Pulmonary artery endothelial cell (primary cell): ENCODE results near the gene MAN1B1. TPM values are rescaled to one million over a fixed set of nuclear protein-coding genes. Genes with fewer than 3 reads are reported as not detected.
A peak's percentile ranks its signal among the peaks of the same experiment; 100 is the strongest.

Experiments
- DNase-seq: peaks from one replicate; pipeline ENCODE4 v3.0.0-alpha.2; 2011; ENCODE audit warnings: low read depth, low spot score
- total RNA-seq: library from RNA; depleted of rRNA; stranded (reverse); fragments of >200 nt; gene quantifications from 2 replicates; pipeline ENCODE4 v1.2.3, GENCODE V29; 2014

MAN1B1 gene
- total RNA-seq, 1 donor from 2014 or later = 76.7 TPM

GRCh38 chr9:137068539-137069507 lies 18.0 kb upstream of the MAN1B1 start:
- DNase-seq = no peak

GRCh38 chr9:137069508-137070091 lies 17.2 kb upstream of the MAN1B1 start:
- DNase-seq = no peak

- DNase-seq = peak; percentile 44
Observed at GRCh38 chr9:137070201-137070905, 16.4 kb upstream of the MAN1B1 start, which contains the start of gene SAPCD2. TSS of gene SAPCD2 (minus strand) at chr9:137070557. CDS start at chr9:137070460, 97 bp downstream.

GRCh38 chr9:137070906-137071275 lies 15.9 kb upstream of the MAN1B1 start:
- DNase-seq = no peak

DNA sequence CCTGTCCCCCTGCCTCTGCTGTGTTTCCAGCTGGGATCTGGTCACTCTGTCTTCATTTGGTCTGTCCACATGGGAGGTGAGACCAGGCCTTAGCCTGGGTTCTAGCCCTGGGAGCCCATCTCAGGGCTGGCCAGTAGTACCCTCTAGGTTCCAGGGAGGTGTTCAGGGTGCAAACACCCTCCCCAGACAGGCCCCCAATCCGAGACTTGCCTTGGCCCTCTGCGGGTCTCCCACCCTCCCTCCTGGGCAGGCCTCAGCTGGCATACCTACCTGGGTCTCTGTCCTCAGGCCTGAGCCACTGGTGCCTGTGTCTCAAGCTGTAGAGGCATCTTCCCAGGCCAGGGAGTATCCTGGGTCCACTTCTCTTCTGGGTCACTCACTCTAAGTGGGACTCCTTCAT lies 15.5 kb upstream of the MAN1B1 start:
- no peak for DNase-seq

GRCh38 chr9:137073992-137074399 lies 12.8 kb upstream of the MAN1B1 start:
- DNase-seq = no peak

GRCh38 chr9:137074657-137075274 lies 12.0 kb upstream of the MAN1B1 start:
- no peak for DNase-seq

DNA sequence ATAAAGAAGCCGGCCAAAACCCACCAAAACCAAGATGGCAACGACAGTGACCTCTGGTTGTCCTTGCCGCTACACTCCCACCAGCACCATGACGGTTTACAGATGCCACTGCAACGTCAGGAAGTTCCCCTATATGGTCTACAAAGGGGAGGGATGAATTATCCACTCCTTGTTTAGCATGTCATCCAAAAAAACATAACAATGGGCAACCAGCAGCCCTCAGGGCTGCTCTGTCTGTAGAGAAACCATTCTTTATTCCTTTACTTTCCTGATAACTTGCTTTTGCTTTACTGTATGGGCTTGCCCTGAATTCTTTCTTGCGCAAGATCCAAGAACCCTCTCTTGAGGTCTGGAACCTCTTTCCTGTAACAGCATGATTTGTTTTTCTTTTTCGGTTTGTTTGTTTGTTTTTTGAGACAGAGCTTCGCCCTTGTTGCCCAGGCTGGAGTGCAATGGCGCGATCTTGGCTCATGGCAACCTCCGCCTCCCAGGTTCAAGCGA lies 11.5 kb upstream of the MAN1B1 start:
- DNase-seq = no peak

- DNase-seq = no peak
Observed at GRCh38 chr9:137076636-137077009, 10.2 kb upstream of the MAN1B1 start.

- no peak for DNase-seq
Observed at GRCh38 chr9:137077010-137077747, 9.6 kb upstream of the MAN1B1 start, which contains the start of gene UAP1L1. TSS of gene UAP1L1 (plus strand) at chr9:137077517. CDS start at chr9:137077533, 16 bp downstream.

DNA sequence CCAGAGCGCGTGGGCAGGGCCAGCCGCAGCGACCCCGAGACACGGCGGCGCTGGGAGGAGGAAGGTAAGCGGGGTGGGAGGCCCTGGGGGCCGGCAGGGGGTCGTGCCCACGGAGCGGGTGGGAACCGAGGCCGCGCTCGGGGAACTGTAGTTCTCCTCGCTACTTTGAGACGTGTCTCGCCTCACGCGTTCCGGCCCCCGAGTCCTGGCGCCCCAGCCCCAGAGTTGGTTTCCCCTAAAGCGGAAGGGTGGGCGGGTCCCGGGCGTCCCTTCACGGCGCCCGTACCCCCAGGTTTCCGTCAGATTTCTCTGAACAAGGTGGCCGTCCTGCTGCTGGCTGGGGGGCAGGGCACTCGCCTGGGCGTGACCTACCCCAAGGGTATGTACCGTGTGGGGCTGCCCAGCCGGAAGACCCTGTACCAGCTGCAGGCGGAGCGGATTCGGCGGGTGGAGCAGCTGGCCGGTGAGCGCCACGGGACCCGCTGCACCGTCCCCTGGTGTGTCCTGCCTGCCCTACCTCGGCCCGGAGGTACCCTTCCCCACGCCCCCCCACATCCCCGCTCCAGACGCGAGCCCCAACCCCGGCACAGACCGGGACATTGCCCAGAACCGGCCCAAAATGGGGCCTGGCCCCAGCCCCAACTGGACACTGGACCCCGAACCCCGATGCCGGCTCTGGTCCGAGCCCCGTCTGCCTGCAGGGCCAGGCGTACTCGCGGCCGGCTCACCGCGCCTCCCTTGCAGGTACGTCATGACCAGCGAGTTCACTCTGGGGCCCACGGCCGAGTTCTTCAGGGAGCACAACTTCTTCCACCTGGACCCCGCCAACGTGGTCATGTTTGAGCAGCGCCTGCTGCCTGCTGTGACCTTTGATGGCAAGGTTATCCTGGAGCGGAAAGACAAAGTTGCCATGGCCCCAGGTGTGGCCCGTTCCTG lies 8.8 kb upstream of the MAN1B1 start:
- DNase-seq = no peak

GRCh38 chr9:137078701-137079400 lies 7.9 kb upstream of the MAN1B1 start:
- no peak for DNase-seq

DNA sequence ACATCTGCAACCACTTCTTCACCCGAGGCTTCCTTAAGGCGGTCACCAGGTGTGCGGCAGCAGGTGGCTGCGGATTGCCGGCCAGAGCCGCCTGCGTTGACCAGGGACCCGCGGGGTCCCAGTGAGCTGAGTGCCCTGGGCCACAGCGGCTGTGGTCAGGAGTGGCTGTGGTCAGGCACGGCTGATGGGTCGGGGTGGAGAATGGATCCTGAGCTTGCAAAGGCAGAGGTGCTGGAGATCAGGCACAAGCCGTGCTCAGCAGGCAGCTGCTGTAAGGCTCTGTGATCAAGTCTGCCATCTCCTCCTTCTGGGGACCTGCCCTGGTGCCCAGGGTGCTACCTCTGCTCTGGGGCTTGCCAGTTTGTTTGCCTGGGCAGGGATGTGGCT lies 7.4 kb upstream of the MAN1B1 start:
- no peak for DNase-seq

DNA sequence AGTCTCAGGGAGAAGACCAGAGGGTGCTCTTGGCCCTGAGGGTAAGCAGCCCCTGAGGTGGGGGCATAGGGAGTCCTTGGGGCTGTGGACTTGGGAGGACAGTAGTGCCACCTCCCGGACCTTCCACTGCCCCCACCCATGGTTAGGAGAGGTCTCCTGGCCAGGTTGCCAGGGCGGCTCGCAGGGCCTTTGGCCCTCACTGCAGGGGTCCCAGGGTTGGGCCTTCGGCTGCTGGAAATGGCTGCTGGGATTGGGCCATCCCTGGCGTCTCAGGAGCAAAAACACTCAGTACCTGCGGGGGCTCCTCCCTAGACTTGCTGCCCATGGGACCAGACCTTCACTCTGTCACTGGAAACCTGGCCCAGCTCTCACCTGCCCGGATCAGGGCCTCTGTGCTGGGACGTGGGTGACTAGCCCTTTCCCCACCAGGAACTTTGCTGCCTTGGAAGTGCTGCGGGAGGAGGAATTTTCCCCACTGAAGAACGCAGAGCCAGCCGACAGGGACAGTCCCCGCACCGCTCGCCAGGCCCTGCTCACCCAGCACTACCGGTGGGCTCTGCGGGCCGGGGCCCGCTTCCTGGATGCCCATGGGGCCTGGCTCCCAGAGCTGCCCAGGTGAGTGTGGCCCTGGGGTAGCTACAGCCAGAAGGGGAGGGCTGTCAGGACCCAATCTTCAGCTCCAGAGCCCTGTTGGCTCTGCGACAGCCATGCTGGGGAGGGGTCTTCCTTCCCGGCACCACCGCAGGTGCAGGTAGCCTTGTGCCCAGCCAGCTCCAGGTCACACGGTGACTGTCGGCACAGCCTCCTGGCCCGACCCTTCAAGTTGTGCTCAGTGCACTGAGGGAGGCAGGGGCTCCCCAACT lies 6.3 kb upstream of the MAN1B1 start:
- DNase-seq = no peak

DNA sequence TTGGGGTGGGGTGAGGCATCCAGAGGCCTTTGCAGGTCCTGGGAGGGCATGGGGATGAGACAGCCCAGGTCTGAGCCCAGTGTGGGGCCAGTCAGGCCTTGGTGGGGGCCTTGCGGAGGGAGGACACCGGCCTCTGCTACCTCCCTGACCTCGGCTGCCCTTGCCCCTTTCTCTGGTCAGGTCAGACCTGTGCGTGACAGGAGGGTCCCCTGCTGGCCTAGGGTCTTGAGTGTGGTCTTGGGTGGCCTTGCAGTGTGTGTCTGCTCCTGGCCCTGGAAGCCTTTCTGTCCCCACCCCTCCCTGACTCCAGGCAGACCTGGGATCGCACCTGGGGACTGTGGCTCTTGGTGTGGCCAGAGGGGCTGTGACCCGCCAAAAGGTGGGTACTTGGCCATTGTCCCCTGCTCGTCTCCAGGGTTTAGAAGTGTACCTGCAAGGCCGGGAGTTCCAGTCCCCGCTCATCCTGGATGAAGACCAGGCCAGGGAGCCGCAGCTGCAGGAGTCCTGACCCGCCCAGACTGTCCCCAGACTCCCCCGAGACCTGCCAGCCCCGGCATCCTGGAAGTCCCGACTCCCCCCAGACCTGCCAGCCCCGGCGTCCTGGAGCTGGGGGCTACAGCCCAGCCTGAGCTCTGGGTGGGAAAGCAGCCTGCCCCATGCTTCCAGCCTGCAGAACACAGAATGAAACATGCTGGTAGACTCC lies 4.4 kb upstream of the MAN1B1 start:
- DNase-seq = no peak

DNA sequence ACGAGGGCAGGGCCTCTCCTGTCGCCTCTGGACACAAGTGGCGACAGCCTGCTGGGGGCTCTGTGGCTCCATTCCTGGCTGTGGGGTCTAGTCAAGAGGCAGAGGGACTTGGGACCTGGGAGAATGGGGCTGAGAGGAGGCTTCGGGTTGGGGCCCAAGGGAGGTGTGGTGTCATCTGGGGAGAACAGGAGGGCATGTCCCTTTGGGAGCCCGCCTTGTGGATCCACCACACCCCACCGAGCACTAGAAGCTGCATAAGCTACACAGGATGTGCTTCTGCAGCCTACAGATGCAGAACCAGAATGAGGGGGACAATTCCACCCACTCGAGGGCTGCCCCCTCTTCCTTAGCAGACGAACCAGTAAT lies 3.9 kb upstream of the MAN1B1 start:
- no peak for DNase-seq

DNA sequence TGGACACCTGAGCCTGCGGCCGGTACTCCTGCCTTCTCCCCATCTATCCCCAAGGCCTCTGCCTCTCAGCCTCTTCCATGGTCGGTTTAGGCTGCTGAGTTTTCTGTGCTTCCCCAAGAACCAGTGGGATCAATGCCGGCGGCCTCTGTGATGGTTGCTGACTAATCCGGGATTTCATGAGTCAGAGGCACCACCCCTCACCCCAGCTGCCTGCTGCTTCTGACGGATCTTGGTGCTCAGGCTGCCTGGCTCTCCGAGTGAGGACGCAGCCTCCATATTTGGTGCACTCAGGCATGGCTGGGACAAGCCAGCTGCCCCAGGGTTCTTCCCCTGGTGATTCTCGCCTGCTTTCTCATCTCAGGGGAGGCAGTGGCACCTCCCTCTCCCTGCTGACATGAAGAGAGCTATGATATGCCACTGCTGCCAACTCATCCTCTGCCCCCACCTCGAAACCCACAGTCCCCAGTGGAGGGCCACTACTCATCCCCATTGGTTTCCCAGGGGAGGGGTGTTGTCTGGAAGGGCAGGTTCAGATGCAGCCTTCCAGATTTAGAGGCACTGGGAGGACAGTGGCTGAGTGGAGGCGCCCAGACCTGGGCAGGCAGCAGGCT lies 3.3 kb upstream of the MAN1B1 start:
- peak; percentile 57 for DNase-seq
